Ascending aorta (tissue), 2 donors: ENCODE data around the gene ARHGEF6. TPM values are rescaled to one million over a fixed set of nuclear protein-coding genes. Genes with fewer than 3 reads are reported as not detected.

ENCODE experiments used
- DNase-seq, 2 donors: peaks; one replicate each; pipeline ENCODE4 v3.0.0-alpha.2; 2019; ENCODE audit warnings: low spot score in 2 of 2
- H3K27ac ChIP-seq, 2 donors: fragments of 200-600 bp; sonication (generic); one replicate each; pipeline ENCODE4 v1.5.1; 2016 to 2017; ENCODE audit warnings: mild to moderate bottlenecking in 1 of 2
- H3K27me3 ChIP-seq: fragments of 200-600 bp; sonication (generic); one replicate; pipeline ENCODE4 v1.5.1; 2017
- H3K36me3 ChIP-seq, 2 donors: fragments of 200-600 bp; sonication (generic); one replicate each; pipeline ENCODE4 v1.5.1; 2016
- H3K4me1 ChIP-seq, 2 donors: fragments of 200-600 bp; sonication (generic); one replicate each; pipeline ENCODE4 v1.5.1; 2016 to 2017; ENCODE audit warnings: mild to moderate bottlenecking in 1 of 2
- H3K4me3 ChIP-seq, 2 donors: fragments of 200-600 bp; sonication (generic); one replicate each; pipeline ENCODE4 v1.5.1; 2016 to 2017; ENCODE audit warnings: mild to moderate bottlenecking in 1 of 2
- H3K9me3 ChIP-seq, 2 donors: fragments of 200-600 bp; sonication (generic); one replicate each; pipeline ENCODE4 v1.5.1; 2016
- intact Hi-C: fragments of 100-400 bp; cut with DNase I; formaldehyde crosslinking; loops from one replicate; pipeline ENCODE4 v1.15.1; 2023
- total RNA-seq: library from RNA; depleted of rRNA; stranded (reverse); fragments of >200 nt; gene quantifications from one replicate; pipeline ENCODE4 v1.1.0, GENCODE V29; 2016
- TF ChIP-seq, protein P1 (sequence below), 3 experiments: fragments of 200-600 bp in 2 of 3; fragments of 450-650 bp in 1 of 3; sonication (generic) in 2 of 3; IDR thresholded peaks; one replicate each; pipeline ENCODE4 v1.5.1; 2016 to 2019; ENCODE audit warnings: antibody characterized with exemption in 3 of 3, mild to moderate bottlenecking in 1 of 3, moderate library complexity in 1 of 3

Gene ARHGEF6
- total RNA-seq, 1 donor from 2014 or later: 17.6 TPM

DNA sequence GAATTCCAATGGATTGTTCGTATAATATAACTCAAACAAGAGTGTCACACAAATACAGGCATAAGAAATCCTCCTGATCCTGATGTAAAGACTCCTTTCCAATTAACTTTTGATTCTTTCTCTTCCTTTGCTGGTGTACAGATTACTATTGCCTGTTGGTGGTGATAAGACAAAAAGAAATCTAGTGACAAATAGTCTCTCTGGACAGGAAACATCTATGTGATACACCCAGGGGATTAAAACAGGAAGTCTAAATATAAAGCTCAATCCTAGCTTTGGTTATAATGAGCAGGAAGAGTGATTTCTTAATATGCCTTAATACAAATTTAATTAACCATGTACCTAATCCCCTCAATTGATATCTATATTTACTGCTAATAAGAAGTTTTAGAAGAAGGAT, 45.1 kb downstream of the ARHGEF6 start:
- DNase-seq: no peak
- intact Hi-C loops: no loop called here
- Histone ChIP-seq H3K4me3 (no peak overlapping the region), H3K4me1 (no peaks in the 10 kb centered on the region), H3K27ac (no peak overlapping the region), H3K9me3 (no peaks in the 10 kb centered on the region), H3K36me3 (no peaks in the 10 kb centered on the region), H3K27me3 (no peaks in the 10 kb centered on the region)
- TF ChIP-seq, protein P1, sequence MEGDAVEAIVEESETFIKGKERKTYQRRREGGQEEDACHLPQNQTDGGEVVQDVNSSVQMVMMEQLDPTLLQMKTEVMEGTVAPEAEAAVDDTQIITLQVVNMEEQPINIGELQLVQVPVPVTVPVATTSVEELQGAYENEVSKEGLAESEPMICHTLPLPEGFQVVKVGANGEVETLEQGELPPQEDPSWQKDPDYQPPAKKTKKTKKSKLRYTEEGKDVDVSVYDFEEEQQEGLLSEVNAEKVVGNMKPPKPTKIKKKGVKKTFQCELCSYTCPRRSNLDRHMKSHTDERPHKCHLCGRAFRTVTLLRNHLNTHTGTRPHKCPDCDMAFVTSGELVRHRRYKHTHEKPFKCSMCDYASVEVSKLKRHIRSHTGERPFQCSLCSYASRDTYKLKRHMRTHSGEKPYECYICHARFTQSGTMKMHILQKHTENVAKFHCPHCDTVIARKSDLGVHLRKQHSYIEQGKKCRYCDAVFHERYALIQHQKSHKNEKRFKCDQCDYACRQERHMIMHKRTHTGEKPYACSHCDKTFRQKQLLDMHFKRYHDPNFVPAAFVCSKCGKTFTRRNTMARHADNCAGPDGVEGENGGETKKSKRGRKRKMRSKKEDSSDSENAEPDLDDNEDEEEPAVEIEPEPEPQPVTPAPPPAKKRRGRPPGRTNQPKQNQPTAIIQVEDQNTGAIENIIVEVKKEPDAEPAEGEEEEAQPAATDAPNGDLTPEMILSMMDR (IDR thresholded peaks at IDR 0.05): no peak

DNA sequence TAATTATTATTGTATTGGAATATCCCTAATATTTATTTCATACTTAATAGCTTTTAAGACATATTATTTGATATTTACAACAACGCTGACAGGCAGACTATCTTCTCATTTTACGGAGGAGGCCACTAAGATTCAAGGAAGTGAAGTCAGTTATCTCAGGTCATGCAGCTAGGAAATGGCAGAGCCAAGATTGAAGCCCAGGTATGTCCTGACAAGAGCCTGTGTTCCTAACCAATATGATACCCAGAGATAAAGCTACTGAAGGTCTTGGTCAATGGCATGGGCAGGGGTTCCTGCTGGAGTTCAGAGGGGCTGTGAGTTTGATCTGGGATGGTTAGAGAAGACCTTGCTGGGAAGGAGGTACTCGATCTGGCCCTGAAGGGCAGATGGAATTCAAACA, 47.1 kb downstream of the ARHGEF6 start:
- Histone ChIP-seq H3K36me3 (no peaks in the 10 kb centered on the region), H3K27me3 (no peaks in the 10 kb centered on the region), H3K4me3 (no peak overlapping the region), H3K4me1 (no peaks in the 10 kb centered on the region), H3K9me3 (no peaks in the 10 kb centered on the region), H3K27ac (no peak overlapping the region)
- no peak for DNase-seq
- intact Hi-C loops: loop anchor here (5.0 kb wide), 1 partner anchor 34 kb away; no protein-coding TSS in a partner anchor
- TF ChIP-seq, protein P1 (IDR thresholded peaks at IDR 0.05): no peak

DNA sequence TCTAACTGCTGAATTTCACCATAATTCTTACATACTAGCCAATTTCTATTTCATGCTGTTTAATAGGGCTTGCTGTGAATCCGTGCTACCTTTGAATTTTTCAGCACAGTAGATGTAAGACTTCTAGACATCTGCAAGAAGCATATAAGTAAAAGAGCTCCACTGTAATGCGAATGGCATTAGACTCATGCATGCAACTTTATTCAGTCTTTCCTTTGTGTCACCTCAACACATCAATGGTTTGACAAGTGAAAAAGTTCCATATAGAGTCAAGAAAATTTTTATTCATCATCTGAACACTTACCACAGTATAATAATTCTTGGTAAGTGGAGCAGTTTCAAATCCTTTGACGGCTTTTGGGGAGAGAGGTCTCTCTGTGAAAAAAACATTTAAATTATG, 48.9 kb downstream of the ARHGEF6 start:
- no peak for DNase-seq
- Histone ChIP-seq H3K36me3 (no peaks in the 10 kb centered on the region), H3K27me3 (no peaks in the 10 kb centered on the region), H3K4me1 (no peaks in the 10 kb centered on the region), H3K27ac (peak overlapping the region; percentile 37 to 53), H3K4me3 (no peak overlapping the region), H3K9me3 (no peaks in the 10 kb centered on the region)
- TF ChIP-seq, protein P1 (IDR thresholded peaks at IDR 0.05): no peak
- intact Hi-C loops: loop anchor here (5.0 kb wide), 1 partner anchor 36 kb away; no protein-coding TSS in a partner anchor

DNA sequence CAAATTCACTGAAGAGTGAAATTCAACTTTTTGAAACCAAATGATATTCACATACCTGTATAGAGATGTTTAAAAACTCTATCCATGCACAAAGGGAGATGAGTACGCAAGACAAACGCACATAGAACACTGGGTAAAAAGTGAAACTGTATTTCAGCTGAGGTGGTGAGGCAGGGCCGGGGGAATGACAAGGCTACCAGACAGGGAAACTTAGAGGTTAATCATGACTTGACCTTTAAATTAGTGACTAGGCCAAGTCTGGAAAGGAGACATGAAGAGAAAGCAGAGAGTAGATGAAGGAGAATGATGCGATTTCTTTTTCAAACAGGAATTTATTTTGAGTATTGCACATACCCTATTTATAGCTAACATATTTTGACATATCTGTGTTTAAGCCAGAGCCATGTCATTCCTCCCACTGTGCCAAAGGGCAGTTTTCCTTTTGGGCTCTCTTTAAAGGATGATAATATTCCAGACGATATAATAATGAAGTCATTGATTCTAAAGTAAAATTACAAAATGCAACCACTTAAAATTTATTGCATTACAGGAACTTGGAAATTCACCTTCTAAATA, 49.4 kb downstream of the ARHGEF6 start:
- TF ChIP-seq, protein P1 (IDR thresholded peaks at IDR 0.05): no peak
- Histone ChIP-seq H3K4me1 (peaks cover 0 to 1% of the 10 kb centered on the region in 2 donors), H3K4me3 (no peak overlapping the region), H3K9me3 (no peaks in the 10 kb centered on the region), H3K36me3 (no peaks in the 10 kb centered on the region), H3K27ac (peak overlapping the region; percentile 37 to 53), H3K27me3 (no peaks in the 10 kb centered on the region)
- no peak for DNase-seq
- intact Hi-C loops: loop anchor here (5.0 kb wide), 1 partner anchor 36 kb away; no protein-coding TSS in a partner anchor

DNA sequence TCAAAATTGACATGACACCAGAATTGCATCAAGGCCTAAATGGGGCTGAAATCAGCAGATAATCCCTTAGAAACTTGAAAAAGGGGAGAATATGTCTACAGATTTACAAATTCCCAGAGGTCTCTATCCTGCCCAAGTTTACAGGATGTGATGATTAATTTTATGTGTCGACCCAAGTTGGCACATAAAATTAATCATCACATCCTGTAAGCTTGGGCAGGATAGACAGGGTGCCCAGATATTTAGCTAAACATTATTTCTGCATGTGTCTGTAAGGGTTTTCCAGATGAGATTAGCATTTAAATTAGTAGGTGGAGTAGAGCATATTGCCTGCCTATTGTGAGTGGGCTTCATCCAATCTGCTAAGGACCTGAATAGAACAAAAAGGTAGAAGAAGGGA, 52.3 kb downstream of the ARHGEF6 start:
- Histone ChIP-seq H3K27ac (peak overlapping the region in 1 of 2 donors; percentile 42), H3K4me3 (no peak overlapping the region), H3K36me3 (no peaks in the 10 kb centered on the region), H3K27me3 (no peaks in the 10 kb centered on the region), H3K9me3 (no peaks in the 10 kb centered on the region), H3K4me1 (peaks cover 0 to 3% of the 10 kb centered on the region in 2 donors)
- TF ChIP-seq, protein P1 (IDR thresholded peaks at IDR 0.05): no peak
- intact Hi-C loops: no loop called here
- DNase-seq: no peak
